Measurements from ENCODE around the gene UVSSA. TPM values are rescaled to one million over a fixed set of nuclear protein-coding genes. Genes with fewer than 3 reads are reported as not detected.

Gene UVSSA
- total RNA-seq, 1 donor from 2014 or later: 28.3 TPM

GRCh38 chr4:1403591-1404572 is 56.9 kb downstream of the UVSSA start:
- no peak for TF ChIP-seq CTCF (IDR thresholded peaks at IDR 0.05)
- no peak overlapping the region for H3K4me3 ChIP-seq
- DNase-seq (peak; percentile 63), ATAC-seq (no peak)
- intact Hi-C loops (cut with DNase I): loop anchor here (10.0 kb wide), 1 partner anchor 61 kb away; no protein-coding TSS in a partner anchor
- H3K27ac ChIP-seq: no peak overlapping the region
- peaks cover 5% of the 10 kb centered on the region for H3K4me1 ChIP-seq
- no peaks in the 10 kb centered on the region for H3K36me3 ChIP-seq
- no peaks in the 10 kb centered on the region for H3K9me3 ChIP-seq
- peaks cover 81% of the 10 kb centered on the region for H3K27me3 ChIP-seq

- Histone ChIP-seq H3K4me1 (peaks cover 5% of the 10 kb centered on the region), H3K4me3 (no peak overlapping the region), H3K27ac (no peak overlapping the region), H3K27me3 (peaks cover 89% of the 10 kb centered on the region), H3K36me3 (no peaks in the 10 kb centered on the region), H3K9me3 (no peaks in the 10 kb centered on the region)
- intact Hi-C loops (cut with DNase I): loop anchor here (10.0 kb wide), 1 partner anchor 60 kb away; no protein-coding TSS in a partner anchor
- TF ChIP-seq CTCF (IDR thresholded peaks at IDR 0.05): no peak
- DNase-seq (peak; percentile 46), ATAC-seq (no peak)
Observed at GRCh38 chr4:1404573-1405253, 57.7 kb downstream of the UVSSA start.

- no peaks in the 10 kb centered on the region for H3K9me3 ChIP-seq
- no peak overlapping the region for H3K27ac ChIP-seq
- peaks cover 5% of the 10 kb centered on the region for H3K4me1 ChIP-seq
- H3K27me3 ChIP-seq: peaks cover 94% of the 10 kb centered on the region
- H3K36me3 ChIP-seq: no peaks in the 10 kb centered on the region
- DNase-seq (peak; percentile 11), ATAC-seq (no peak)
- intact Hi-C loops (cut with DNase I): loop anchor here (10.0 kb wide), 1 partner anchor 60 kb away; no protein-coding TSS in a partner anchor
- TF ChIP-seq CTCF (IDR thresholded peaks at IDR 0.05): no peak
- no peak overlapping the region for H3K4me3 ChIP-seq
Observed at GRCh38 chr4:1405254-1405635, 58.2 kb downstream of the UVSSA start.

GRCh38 chr4:1405636-1406393 is 58.8 kb downstream of the UVSSA start:
- peak; percentile 59 for DNase-seq

More at GRCh38 chr4:1405636-1406393, 58.8 kb downstream of the UVSSA start:
- H3K36me3 ChIP-seq: no peaks in the 10 kb centered on the region
- peaks cover 94% of the 10 kb centered on the region for H3K27me3 ChIP-seq
- H3K27ac ChIP-seq: no peak overlapping the region
- intact Hi-C loops (cut with DNase I): loop anchor here (10.0 kb wide), 1 partner anchor 59 kb away; no protein-coding TSS in a partner anchor
- H3K9me3 ChIP-seq: no peaks in the 10 kb centered on the region
- no peak for TF ChIP-seq CTCF (IDR thresholded peaks at IDR 0.05)
- no peak overlapping the region for H3K4me3 ChIP-seq
- H3K4me1 ChIP-seq: peaks cover 5% of the 10 kb centered on the region
- no peak for ATAC-seq

Data from upper lobe of right lung (tissue), 1 donor.